Erythroblast (primary cell): Measurements from ENCODE around the gene NT5C1B.

Experiments
- GATA1 ChIP-seq: IDR thresholded peaks from 2 replicates; pipeline ENCODE4 v1.6.1; 2011; ENCODE audit warnings: low read depth, mild to moderate bottlenecking, control low read depth, low read length, moderate library complexity
- POLR2A ChIP-seq: IDR thresholded peaks from 2 replicates; pipeline ENCODE4 v1.6.1; 2011; ENCODE audit warnings: mild to moderate bottlenecking, low read length

DNA sequence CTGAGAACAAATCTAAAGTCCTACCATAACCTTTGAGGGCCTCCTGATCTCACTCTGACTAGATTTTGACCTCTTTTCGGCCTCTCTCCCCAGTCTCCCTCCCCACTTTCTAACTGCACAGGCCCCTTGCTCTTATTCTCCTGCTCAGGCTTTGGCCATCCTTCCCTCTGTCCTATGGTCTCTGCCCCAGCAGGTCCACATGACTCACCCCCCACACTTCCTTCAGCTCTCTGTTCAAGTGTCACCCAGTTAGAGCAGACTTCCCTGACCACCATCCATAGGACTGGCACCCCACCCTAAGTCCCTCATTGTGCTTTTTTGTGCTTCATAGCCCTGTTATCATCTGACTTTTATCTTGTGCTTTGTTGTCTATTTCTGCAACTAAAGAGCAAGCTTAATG, 41.2 kb upstream of the NT5C1B start:
- TF ChIP-seq POLR2A = no peak
- TF ChIP-seq GATA1 = no peak
